ENCODE results near the gene TRIM39.

DNA sequence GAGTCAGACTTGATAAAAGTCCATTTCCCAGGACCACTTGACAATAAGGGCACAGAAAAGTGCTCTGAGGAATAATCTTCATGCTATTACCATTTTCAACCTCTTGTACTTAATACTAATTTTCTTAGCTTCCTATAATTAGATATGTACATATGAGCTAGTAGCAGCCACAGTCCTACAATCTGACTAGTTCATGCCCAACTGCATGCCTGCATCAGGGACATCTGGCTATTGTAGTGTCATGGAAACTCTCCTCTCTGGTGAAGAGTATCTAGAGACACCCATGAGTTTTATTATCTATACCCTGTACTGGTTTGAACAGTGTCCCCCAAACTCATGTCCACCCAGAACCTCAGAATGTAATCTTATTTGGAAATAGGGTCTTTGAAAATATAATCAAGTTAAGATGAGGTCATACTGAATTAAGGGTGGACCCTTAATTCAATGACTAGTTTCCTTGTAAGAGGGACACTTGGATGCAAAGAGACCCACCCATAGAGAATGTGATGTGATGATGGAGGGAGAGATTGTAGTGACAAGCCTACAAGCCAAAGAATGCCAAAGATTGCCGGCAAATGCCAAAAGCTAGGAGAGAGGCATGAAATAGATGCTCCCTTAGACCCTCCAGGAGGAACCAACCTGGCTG is 13.9 kb upstream of the TRIM39 start:
- no peak for TF ChIP-seq CTCF (IDR thresholded peaks at IDR 0.05)
- TF ChIP-seq POLR2A (IDR thresholded peaks at IDR 0.05), result no peak

Measured in body of pancreas (tissue), 4 donors.